Mesendoderm (in vitro differentiated cells): Measurements from ENCODE around the gene TNKS1BP1.

ENCODE experiments used
- DNase-seq: peaks from one replicate; pipeline ENCODE4 v3.0.0; 2013
- H2AK5ac ChIP-seq: 2 replicates; pipeline ENCODE4 v1.6.1; 2013; ENCODE audit warnings: low read length, inconsistent platforms
- H2BK120ac ChIP-seq: 2 replicates; pipeline ENCODE4 v1.6.1; 2013; ENCODE audit warnings: low read depth, mild to moderate bottlenecking, low read length, moderate library complexity, mixed read lengths
- H2BK15ac ChIP-seq: replicated peaks from 2 replicates; pipeline ENCODE4 v1.6.1; 2013; ENCODE audit warnings: low read depth, mild to moderate bottlenecking, moderate library complexity
- H2BK5ac ChIP-seq: 2 replicates; pipeline ENCODE4 v1.6.1; 2013; ENCODE audit warnings: low read length, inconsistent platforms
- H3K18ac ChIP-seq: 2 replicates; pipeline ENCODE4 v1.6.1; 2013; ENCODE audit warnings: mild to moderate bottlenecking, low read length, mixed read lengths
- H3K23ac ChIP-seq: one replicate; pipeline ENCODE4 v1.6.1; 2013; ENCODE audit warnings: low read length
- H3K27ac ChIP-seq: 2 replicates; pipeline ENCODE4 v1.5.1; 2013; ENCODE audit warnings: low read depth, mild to moderate bottlenecking, inconsistent platforms, low read length, moderate library complexity
- H3K27me3 ChIP-seq: 2 replicates; pipeline ENCODE4 v1.6.1; 2013; ENCODE audit warnings: low read length, control low read depth, mild to moderate bottlenecking, inconsistent platforms; ENCODE audit not compliant: insufficient read depth, poor library complexity
- H3K36me3 ChIP-seq: 2 replicates; pipeline ENCODE4 v1.6.1; 2013; ENCODE audit warnings: low read length, inconsistent platforms; ENCODE audit not compliant: control insufficient read depth, insufficient read depth
- H3K4ac ChIP-seq: one replicate; pipeline ENCODE4 v1.6.1; 2013; ENCODE audit warnings: low read depth, mild to moderate bottlenecking, low read length, moderate library complexity
- H3K4me1 ChIP-seq: 2 replicates; pipeline ENCODE4 v1.6.1; 2013; ENCODE audit warnings: low read depth, low read length, inconsistent platforms; ENCODE audit not compliant: control insufficient read depth
- H3K4me2 ChIP-seq: 2 replicates; pipeline ENCODE4 v1.6.1; 2013; ENCODE audit warnings: low read length
- H3K4me3 ChIP-seq: 2 replicates; pipeline ENCODE4 v1.5.1; 2013; ENCODE audit warnings: mild to moderate bottlenecking, low read length
- H3K56ac ChIP-seq: one replicate; pipeline ENCODE4 v1.6.1; 2013; ENCODE audit warnings: low read length
- H3K79me1 ChIP-seq: 2 replicates; pipeline ENCODE4 v1.6.1; 2013; ENCODE audit warnings: low read length, inconsistent platforms
- H3K79me2 ChIP-seq: 2 replicates; pipeline ENCODE4 v1.6.1; 2013; ENCODE audit warnings: mild to moderate bottlenecking, low read length; ENCODE audit not compliant: control insufficient read depth, insufficient read depth
- H3K9ac ChIP-seq: 2 replicates; pipeline ENCODE4 v1.6.1; 2013; ENCODE audit warnings: low read length, inconsistent platforms
- H4K5ac ChIP-seq: one replicate; pipeline ENCODE4 v1.6.1; 2013; ENCODE audit warnings: low read length
- H4K8ac ChIP-seq: one replicate; pipeline ENCODE4 v1.6.1; 2013; ENCODE audit warnings: low read depth, mild to moderate bottlenecking, control low read depth, low read length, moderate library complexity
- WGBS: extraction: QIAGEN DNeasy Blood & Tissue Kit; methylation state at CpG from one replicate; pipeline ENCODE4 v1.1.7; 2013; ENCODE audit warnings: low lambda C conversion rate, missing lambda C conversion rate; ENCODE audit not compliant: insufficient coverage; ENCODE audit errors: extremely low coverage; 5-methylcytosine and 5-hydroxymethylcytosine counted together

Gene TNKS1BP1

GRCh38 chr11:57324154-57324885 is 432 bp downstream of the TNKS1BP1 start:
- Histone ChIP-seq H3K4ac (peak overlapping the region; percentile 99), H3K4me2 (peak overlapping the region; percentile 97), H3K36me3 (peaks cover 15% of the 10 kb centered on the region), H3K9ac (peak overlapping the region; percentile 99), H3K79me1 (peaks cover 21% of the 10 kb centered on the region), H4K5ac (no peak overlapping the region), H2AK5ac (peak overlapping the region; percentile 65), H2BK5ac (peak overlapping the region; percentile 78), H2BK15ac (no peak overlapping the region), H3K23ac (peak overlapping the region; percentile 80), H3K4me3 (peak overlapping the region; percentile 91), H4K8ac (no peak overlapping the region), H3K79me2 (peaks cover 39% of the 10 kb centered on the region), H3K4me1 (peaks cover 13% of the 10 kb centered on the region), H3K18ac (peak overlapping the region; percentile 96), H3K27me3 (no peaks in the 10 kb centered on the region), H3K56ac (peak overlapping the region; percentile 97), H3K27ac (peak overlapping the region; percentile 93), H2BK120ac (peak overlapping the region; percentile 30)
- no CpG with 5 or more reads among the region's 64 CpGs for WGBS
- DNase-seq, result peak; percentile 88

- Histone ChIP-seq H2BK15ac (no peak overlapping the region), H3K56ac (peak overlapping the region; percentile 97), H3K4me1 (peaks cover 13% of the 10 kb centered on the region), H3K18ac (peak overlapping the region; percentile 20), H3K27me3 (no peaks in the 10 kb centered on the region), H2BK120ac (peak overlapping the region; percentile 30), H3K9ac (peak overlapping the region; percentile 99), H4K8ac (no peak overlapping the region), H3K79me1 (peaks cover 21% of the 10 kb centered on the region), H4K5ac (no peak overlapping the region), H3K4me3 (peak overlapping the region; percentile 91), H2BK5ac (peak overlapping the region; percentile 78), H3K23ac (peak overlapping the region; percentile 80), H3K27ac (peak overlapping the region; percentile 93), H2AK5ac (peak overlapping the region; percentile 65), H3K36me3 (peaks cover 15% of the 10 kb centered on the region), H3K79me2 (peaks cover 39% of the 10 kb centered on the region), H3K4me2 (peak overlapping the region; percentile 97), H3K4ac (peak overlapping the region; percentile 67)
- no peak for DNase-seq
- no CpG with 5 or more reads among the region's 9 CpGs for WGBS
These were observed 948 bp downstream of the TNKS1BP1 start for GRCh38 chr11:57323855-57324153.

- peak overlapping the region; percentile 67 for H3K4ac ChIP-seq
- DNase-seq, result peak; percentile 87
These were observed 1.4 kb downstream of the TNKS1BP1 start for GRCh38 chr11:57323167-57323854.

GRCh38 chr11:57322256-57323166 is 2.2 kb downstream of the TNKS1BP1 start:
- no peak overlapping the region for H2BK15ac ChIP-seq
- no CpG with 5 or more reads among the region's 13 CpGs for WGBS
- H2AK5ac ChIP-seq, result no peak overlapping the region
- peaks cover 29% of the 10 kb centered on the region for H3K79me1 ChIP-seq
- no peak overlapping the region for H3K23ac ChIP-seq
- peak overlapping the region; percentile 2 for H3K56ac ChIP-seq
- peaks cover 13% of the 10 kb centered on the region for H3K4me1 ChIP-seq
- H3K4me3 ChIP-seq, result no peak overlapping the region
- peaks cover 18% of the 10 kb centered on the region for H3K36me3 ChIP-seq
- no peak overlapping the region for H3K4ac ChIP-seq
- no peaks in the 10 kb centered on the region for H3K27me3 ChIP-seq
- peak overlapping the region; percentile 20 for H3K27ac ChIP-seq
- H3K79me2 ChIP-seq, result peaks cover 41% of the 10 kb centered on the region
- H2BK5ac ChIP-seq, result no peak overlapping the region
- no peak overlapping the region for H4K5ac ChIP-seq
- peak overlapping the region; percentile 4 for H3K4me2 ChIP-seq
- H4K8ac ChIP-seq, result no peak overlapping the region
- H3K9ac ChIP-seq, result peak overlapping the region; percentile 29
- H3K18ac ChIP-seq, result no peak overlapping the region
- H2BK120ac ChIP-seq, result no peak overlapping the region
- DNase-seq, result peak; percentile 97

More at GRCh38 chr11:57323167-57323854, 1.4 kb downstream of the TNKS1BP1 start:
- no peak overlapping the region for H2BK5ac ChIP-seq
- WGBS, result no CpG with 5 or more reads among the region's 3 CpGs
- no peaks in the 10 kb centered on the region for H3K27me3 ChIP-seq
- H4K5ac ChIP-seq, result no peak overlapping the region
- H3K9ac ChIP-seq, result peak overlapping the region; percentile 99
- peaks cover 13% of the 10 kb centered on the region for H3K4me1 ChIP-seq
- H2BK15ac ChIP-seq, result no peak overlapping the region
- peak overlapping the region; percentile 97 for H3K56ac ChIP-seq
- H3K4me3 ChIP-seq, result peak overlapping the region; percentile 91
- H3K27ac ChIP-seq, result peak overlapping the region; percentile 93
- no peak overlapping the region for H2BK120ac ChIP-seq
- peaks cover 15% of the 10 kb centered on the region for H3K36me3 ChIP-seq
- H3K4me2 ChIP-seq, result peak overlapping the region; percentile 97
- no peak overlapping the region for H2AK5ac ChIP-seq
- H3K18ac ChIP-seq, result peak overlapping the region; percentile 20
- H3K23ac ChIP-seq, result no peak overlapping the region
- H3K79me1 ChIP-seq, result peaks cover 24% of the 10 kb centered on the region
- H3K79me2 ChIP-seq, result peaks cover 41% of the 10 kb centered on the region
- H4K8ac ChIP-seq, result no peak overlapping the region

- H4K5ac ChIP-seq, result no peak overlapping the region
- H3K36me3 ChIP-seq, result peaks cover 16% of the 10 kb centered on the region
- no peak overlapping the region for H3K4me3 ChIP-seq
- no peak overlapping the region for H2BK5ac ChIP-seq
- H3K79me1 ChIP-seq, result peaks cover 33% of the 10 kb centered on the region
- no peak overlapping the region for H4K8ac ChIP-seq
- no peak overlapping the region for H3K23ac ChIP-seq
- H3K4me2 ChIP-seq, result no peak overlapping the region
- no peak overlapping the region for H2BK15ac ChIP-seq
- H3K27me3 ChIP-seq, result no peaks in the 10 kb centered on the region
- peaks cover 13% of the 10 kb centered on the region for H3K4me1 ChIP-seq
- no peak overlapping the region for H3K9ac ChIP-seq
- H3K79me2 ChIP-seq, result peaks cover 41% of the 10 kb centered on the region
- H3K56ac ChIP-seq, result peak overlapping the region; percentile 2
- no CpG with 5 or more reads among the region's 6 CpGs for WGBS
- no peak overlapping the region for H3K27ac ChIP-seq
- no peak overlapping the region for H3K18ac ChIP-seq
- H2BK120ac ChIP-seq, result no peak overlapping the region
- no peak for DNase-seq
- no peak overlapping the region for H3K4ac ChIP-seq
- H2AK5ac ChIP-seq, result no peak overlapping the region
These were observed 3.1 kb downstream of the TNKS1BP1 start for GRCh38 chr11:57321388-57322255.
